PC-9 (cell line): ENCODE data around the gene PTGES2. TPM values are rescaled to one million over a fixed set of nuclear protein-coding genes. Genes with fewer than 3 reads are reported as not detected.

ENCODE experiments used
- BruUV-seq: library from RNA; stranded (reverse); fragments of 400-500 nt; replicated peaks from 2 replicates; lab custom pipeline; 2021; lab: Mats Ljungman, UMichigan
- CTCF ChIA-PET: fragments of 300-600 bp; sonication (Branson Sonifier 250); formaldehyde crosslinking; loops from one replicate; lab custom pipeline; 2022; ENCODE audit warnings: antibody characterized with exemption; lab: Charles Lee
- POLR2A ChIA-PET: fragments of 300-600 bp; sonication (Branson Sonifier 250); formaldehyde crosslinking; loops from one replicate; lab custom pipeline; 2022; ENCODE audit warnings: antibody characterized with exemption; ENCODE audit not compliant: unreplicated experiment; lab: Charles Lee
- DNase-seq, 2 experiments: peaks; one replicate each; pipeline versions ENCODE4 v3.0.0 to v3.0.0-alpha.2; 2015 to 2022; ENCODE audit warnings: mixed read lengths in 1 of 2
- H2AFZ ChIP-seq: fragments of 200-600 bp; sonication (generic); 2 replicates; pipeline ENCODE4 v1.8.1; 2017; ENCODE audit warnings: antibody characterized with exemption
- H3F3A ChIP-seq: fragments of 200-600 bp; sonication (generic); 2 replicates; pipeline ENCODE4 v1.8.1; 2017; ENCODE audit warnings: antibody characterized with exemption, mild to moderate bottlenecking, low read depth; ENCODE audit not compliant: insufficient read depth
- H3K27ac ChIP-seq: fragments of 200-600 bp; sonication (generic); 2 replicates; pipeline ENCODE4 v1.6.1; 2016; ENCODE audit warnings: mixed run types
- H3K27me3 ChIP-seq: fragments of 200-600 bp; sonication (generic); 2 replicates; pipeline ENCODE4 v1.6.1; 2016; ENCODE audit warnings: low read depth, mixed run types; ENCODE audit not compliant: insufficient read depth
- H3K36me3 ChIP-seq: fragments of 200-600 bp; sonication (generic); 2 replicates; pipeline ENCODE4 v1.6.1; 2016; ENCODE audit warnings: low read depth, mixed run types
- H3K4me1 ChIP-seq: fragments of 200-600 bp; sonication (generic); replicated peaks from 2 replicates; pipeline ENCODE4 v1.6.1; 2016; ENCODE audit warnings: mixed run types; ENCODE audit not compliant: insufficient read depth
- H3K4me2 ChIP-seq: fragments of 200-600 bp; sonication (generic); 2 replicates; pipeline ENCODE4 v1.6.1; 2017; ENCODE audit warnings: mixed run types
- H3K4me3 ChIP-seq: fragments of 200-600 bp; sonication (generic); 2 replicates; pipeline ENCODE4 v1.6.1; 2016; ENCODE audit warnings: mixed run types
- H3K79me2 ChIP-seq: fragments of 200-600 bp; sonication (generic); 2 replicates; pipeline ENCODE4 v1.6.1; 2017; ENCODE audit warnings: low read depth, mixed run types
- H3K9me2 ChIP-seq: fragments of 200-600 bp; sonication (generic); 2 replicates; pipeline ENCODE4 v1.8.1; 2017; ENCODE audit warnings: mild to moderate bottlenecking; ENCODE audit not compliant: insufficient read depth
- H3K9me3 ChIP-seq: fragments of 200-600 bp; sonication (generic); 2 replicates; pipeline ENCODE4 v1.8.1; 2016; ENCODE audit warnings: low read depth; ENCODE audit not compliant: insufficient read depth
- H4K20me1 ChIP-seq: fragments of 200-600 bp; sonication (generic); 2 replicates; pipeline ENCODE4 v1.8.1; 2017; ENCODE audit not compliant: insufficient read depth
- EZH2 ChIP-seq: fragments of 200-600 bp; sonication (generic); IDR thresholded peaks from 2 replicates; pipeline ENCODE4 v1.8.0; 2017; ENCODE audit warnings: antibody characterized with exemption, low read depth
- intact Hi-C: fragments of 100-400 bp; cut with micrococcal nuclease; formaldehyde crosslinking; loops from one replicate; pipeline ENCODE4 v1.10.0; 2022; ENCODE audit not compliant: unreplicated experiment
- total RNA-seq: library from RNA; stranded (reverse); gene quantifications from 2 replicates; pipeline ENCODE4 v1.2.3, GENCODE V29; 2021
- TF ChIP-seq, protein P1 (sequence below): fragments of 200-600 bp; sonication (generic); conservative IDR thresholded peaks from 2 replicates; pipeline ENCODE4 v1.6.1; 2017; ENCODE audit warnings: mixed run types, antibody characterized with exemption, mild to moderate bottlenecking, moderate library complexity

The PTGES2 gene
- total RNA-seq, 1 experiment from 2014 or later, result 95.2 TPM

DNA sequence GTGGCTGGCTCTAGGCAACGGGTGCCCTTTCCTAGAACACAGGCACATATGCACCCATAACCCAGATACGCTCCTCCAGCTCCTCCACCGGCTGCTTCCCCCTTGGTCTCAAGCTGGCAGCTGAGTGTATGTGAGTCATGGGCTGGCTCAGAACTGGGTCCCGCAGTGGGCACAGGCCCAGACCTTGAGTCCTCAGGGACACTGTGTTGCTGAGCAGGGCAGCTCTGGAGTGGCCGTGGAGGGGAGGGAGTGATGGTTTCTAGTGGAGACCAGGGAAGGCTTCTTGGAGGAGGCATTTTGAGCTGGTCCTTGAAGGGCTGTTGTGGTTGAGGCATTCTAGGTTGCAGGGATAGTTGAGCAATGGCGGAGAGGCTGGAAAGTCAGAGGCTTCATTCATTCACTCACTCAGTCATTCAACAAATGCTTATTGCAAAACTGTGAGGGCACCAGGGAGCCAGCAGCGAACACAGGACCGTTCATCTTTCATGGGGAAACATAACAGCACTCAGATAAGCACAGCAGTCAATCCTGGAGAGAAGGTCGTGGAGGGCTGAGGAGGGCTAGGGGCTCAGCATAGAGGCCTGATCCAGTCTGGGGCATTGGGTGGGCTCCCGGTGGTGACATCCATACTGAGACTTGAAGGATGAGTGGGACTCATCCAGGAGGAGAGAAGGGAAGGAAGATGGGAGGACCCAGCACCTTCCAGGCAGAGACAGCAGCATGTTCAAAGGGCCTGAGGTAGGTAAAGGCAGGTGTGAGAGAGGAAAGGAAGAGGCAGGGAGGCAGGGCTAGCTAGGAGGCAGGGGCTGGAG is 34.9 kb upstream of the PTGES2 start:
- Histone ChIP-seq H4K20me1 (no peaks in the 10 kb centered on the region; the same call in 1 of the 2 replicates), H3K27ac (no peak overlapping the region), H3K9me2 (no peaks in the 10 kb centered on the region), H3K9me3 (no peaks in the 10 kb centered on the region), H3K4me2 (no peak overlapping the region), H2AFZ (no peak overlapping the region), H3K79me2 (0 out of 2 replicates have a peak, but pooled peaks cover 5% of the 10 kb centered on the region), H3K36me3 (no peaks in the 10 kb centered on the region), H3F3A (peaks cover 5% of the 10 kb centered on the region; the same call in 1 of the 2 replicates), H3K4me1 (0 out of 2 replicates have a peak, but pooled peaks cover 9% of the 10 kb centered on the region), H3K27me3 (no peaks in the 10 kb centered on the region), H3K4me3 (no peak overlapping the region)
- DNase-seq, result peak in 1 of 2 experiments; percentile 31
- intact Hi-C loops, result no loop called here
- ChIA-PET POLR2A (interaction anchor here (0.6 kb wide), 1 partner anchor 1600 kb away, joined by 4 read pairs; no protein-coding TSS in a partner anchor), CTCF (no interaction called here)
- TF ChIP-seq EZH2, result no peak
- TF ChIP-seq, protein P1, sequence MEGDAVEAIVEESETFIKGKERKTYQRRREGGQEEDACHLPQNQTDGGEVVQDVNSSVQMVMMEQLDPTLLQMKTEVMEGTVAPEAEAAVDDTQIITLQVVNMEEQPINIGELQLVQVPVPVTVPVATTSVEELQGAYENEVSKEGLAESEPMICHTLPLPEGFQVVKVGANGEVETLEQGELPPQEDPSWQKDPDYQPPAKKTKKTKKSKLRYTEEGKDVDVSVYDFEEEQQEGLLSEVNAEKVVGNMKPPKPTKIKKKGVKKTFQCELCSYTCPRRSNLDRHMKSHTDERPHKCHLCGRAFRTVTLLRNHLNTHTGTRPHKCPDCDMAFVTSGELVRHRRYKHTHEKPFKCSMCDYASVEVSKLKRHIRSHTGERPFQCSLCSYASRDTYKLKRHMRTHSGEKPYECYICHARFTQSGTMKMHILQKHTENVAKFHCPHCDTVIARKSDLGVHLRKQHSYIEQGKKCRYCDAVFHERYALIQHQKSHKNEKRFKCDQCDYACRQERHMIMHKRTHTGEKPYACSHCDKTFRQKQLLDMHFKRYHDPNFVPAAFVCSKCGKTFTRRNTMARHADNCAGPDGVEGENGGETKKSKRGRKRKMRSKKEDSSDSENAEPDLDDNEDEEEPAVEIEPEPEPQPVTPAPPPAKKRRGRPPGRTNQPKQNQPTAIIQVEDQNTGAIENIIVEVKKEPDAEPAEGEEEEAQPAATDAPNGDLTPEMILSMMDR, result no peak
- no TSS peak for BruUV-seq

DNA sequence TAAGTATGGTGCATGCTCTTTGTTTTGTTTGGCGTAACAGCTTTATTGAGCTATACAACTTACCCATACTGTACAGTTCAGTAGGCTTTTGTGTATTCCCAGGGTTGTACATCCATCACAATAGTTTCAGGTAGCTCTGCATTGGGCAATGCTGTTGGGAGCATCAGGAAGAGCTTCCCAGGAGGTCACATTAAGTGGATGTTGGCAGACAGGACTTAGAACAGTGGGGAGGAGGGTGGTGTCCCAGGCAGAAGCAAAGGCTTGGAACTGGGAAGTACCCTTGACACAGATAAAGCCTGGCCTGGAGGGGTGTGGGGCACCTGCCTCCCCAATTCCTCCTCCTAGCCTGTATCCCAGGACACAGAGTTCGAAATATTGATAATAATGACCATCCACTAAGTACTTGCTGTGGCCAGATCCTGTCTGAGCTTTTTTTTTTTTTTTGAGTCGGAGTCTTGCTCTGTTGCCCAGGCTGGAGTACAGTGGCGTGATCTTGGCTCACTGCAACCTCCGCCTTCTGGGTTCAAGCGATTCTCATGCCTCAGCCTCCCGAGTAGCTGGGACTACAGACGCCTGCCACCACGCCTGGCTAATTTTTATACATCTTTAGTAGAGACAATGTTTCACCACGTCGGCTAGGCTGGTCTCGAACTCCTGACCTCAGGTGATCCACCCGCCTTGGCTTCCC is 33.8 kb upstream of the PTGES2 start:
- no peaks in the 10 kb centered on the region for H3K9me3 ChIP-seq
- peaks cover 5% of the 10 kb centered on the region; the same call in 1 of the 2 replicates for H3F3A ChIP-seq
- intact Hi-C loops, result loop anchor here (2.0 kb wide), 1 partner anchor 15 kb away; no protein-coding TSS in a partner anchor
- ChIA-PET CTCF (no interaction called here), POLR2A (interaction anchor here (0.6 kb wide), 1 partner anchor 1601 kb away, joined by 4 read pairs; no protein-coding TSS in a partner anchor)
- peak overlapping the region; percentile 84 for H3K4me2 ChIP-seq
- no peak overlapping the region for H2AFZ ChIP-seq
- no peaks in the 10 kb centered on the region for H3K9me2 ChIP-seq
- no peak for DNase-seq
- no peak overlapping the region for H3K27ac ChIP-seq
- H3K79me2 ChIP-seq, result 0 out of 2 replicates have a peak, but pooled peaks cover 5% of the 10 kb centered on the region
- no TSS peak for BruUV-seq
- TF ChIP-seq, protein P1, result no peak
- TF ChIP-seq EZH2, result no peak
- H3K27me3 ChIP-seq, result no peaks in the 10 kb centered on the region
- no peaks in the 10 kb centered on the region for H3K36me3 ChIP-seq
- no peaks in the 10 kb centered on the region; the same call in 1 of the 2 replicates for H4K20me1 ChIP-seq
- H3K4me1 ChIP-seq, result 0 out of 2 replicates have a peak, but pooled peaks cover 9% of the 10 kb centered on the region
- H3K4me3 ChIP-seq, result peak overlapping the region; percentile 90

- TSS peak; percentile 33 for BruUV-seq
These were observed 33.1 kb upstream of the PTGES2 start for GRCh38 chr9:128160603-128160987.

More at GRCh38 chr9:128160603-128160987, 33.1 kb upstream of the PTGES2 start:
- H3K27me3 ChIP-seq, result no peaks in the 10 kb centered on the region
- peak overlapping the region; percentile 84 for H3K4me2 ChIP-seq
- CTCF ChIA-PET, result no interaction called here
- H3K4me3 ChIP-seq, result peak overlapping the region; percentile 90
- H2AFZ ChIP-seq, result peak overlapping the region; percentile 80
- peak in 1 of 2 experiments; percentile 34 for DNase-seq
- no peaks in the 10 kb centered on the region for H3K9me2 ChIP-seq
- no peaks in the 10 kb centered on the region for H3K36me3 ChIP-seq
- H3K4me1 ChIP-seq, result 0 out of 2 replicates have a peak, but pooled peaks cover 9% of the 10 kb centered on the region
- H4K20me1 ChIP-seq, result no peaks in the 10 kb centered on the region; the same call in 1 of the 2 replicates
- H3K9me3 ChIP-seq, result no peaks in the 10 kb centered on the region
- TF ChIP-seq EZH2, result no peak
- TF ChIP-seq, protein P1, result no peak
- POLR2A ChIA-PET, result interaction anchor here (0.5 to 1.1 kb wide), 8 partner anchors 10 to 263 kb away, joined by 3 to 15 read pairs (median 4); no protein-coding TSS in a partner anchor
- H3K79me2 ChIP-seq, result 0 out of 2 replicates have a peak, but pooled peaks cover 5% of the 10 kb centered on the region
- intact Hi-C loops, result loop anchor here (1.0 to 2.0 kb wide), 2 partner anchors 16 to 32 kb away; no protein-coding TSS in a partner anchor
- H3K27ac ChIP-seq, result no peak overlapping the region
- H3F3A ChIP-seq, result peaks cover 13% of the 10 kb centered on the region; the same call in 1 of the 2 replicates
